ENCODE results near the gene GPA33. TPM values are rescaled to one million over a fixed set of nuclear protein-coding genes. Genes with fewer than 3 reads are reported as not detected.

The GPA33 gene
- polyA plus RNA-seq, 1 donor from 2014 or later = 0.14 TPM

DNA sequence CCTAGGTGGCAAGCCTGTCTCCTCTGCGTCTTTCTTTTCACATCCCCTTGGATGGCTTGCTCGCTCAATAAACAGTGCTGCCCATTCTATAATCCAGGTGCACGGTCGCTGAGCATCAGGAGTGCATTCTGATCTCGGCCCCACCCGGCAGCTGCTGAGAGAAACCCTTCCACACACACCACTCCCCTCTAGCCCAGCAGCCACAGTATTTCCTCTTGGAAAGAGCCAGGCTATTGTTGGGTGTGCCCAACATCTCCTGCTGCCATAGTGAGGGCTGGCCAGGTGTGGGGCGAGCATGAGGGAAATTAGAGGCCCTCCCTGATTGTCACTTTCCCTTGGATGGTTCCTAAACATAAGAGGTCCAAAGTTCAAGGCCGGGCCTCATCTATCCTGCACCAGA, 24.7 kb downstream of the GPA33 start:
- H3K36me3 ChIP-seq (ENCODE audit: insufficient read depth, low read length) = no peaks in the 10 kb centered on the region

DNA sequence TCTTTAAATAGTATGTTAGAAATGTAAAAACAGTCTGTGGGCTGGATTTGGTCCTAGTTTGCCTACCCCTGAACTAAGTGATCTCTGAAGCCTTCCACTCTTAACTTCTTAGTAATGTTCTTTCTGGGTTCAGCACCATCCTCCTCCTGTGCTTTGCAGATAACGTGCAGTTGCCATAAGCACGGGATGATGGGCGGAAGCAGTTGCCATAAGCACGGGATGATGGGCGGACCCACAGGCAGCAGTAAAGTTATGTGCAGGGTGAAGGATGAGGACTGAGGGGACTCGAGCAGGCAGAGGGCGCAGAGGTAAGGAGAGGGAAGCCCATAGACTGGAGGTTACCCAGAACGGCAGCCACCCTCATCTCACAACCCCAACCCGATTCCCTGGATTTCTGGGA, 25.6 kb downstream of the GPA33 start:
- TF ChIP-seq EZH2 (IDR thresholded peaks at IDR 0.05; ENCODE audit: borderline replicate concordance, insufficient read depth, low read length, poor library complexity, severe bottlenecking) (no peak), MXI1 (conservative IDR thresholded peaks at IDR 0.05; ENCODE audit: poor library complexity, severe bottlenecking) (no peak), RAD21 (conservative IDR thresholded peaks at IDR 0.05) (no peak), POLR2AphosphoS5 (IDR thresholded peaks at IDR 0.05) (no peak), EP300 (conservative IDR thresholded peaks at IDR 0.05; ENCODE audit: poor library complexity, severe bottlenecking) (no peak), SMC3 (conservative IDR thresholded peaks at IDR 0.05; ENCODE audit: poor library complexity) (no peak)
- TF ChIP-seq, protein P1, sequence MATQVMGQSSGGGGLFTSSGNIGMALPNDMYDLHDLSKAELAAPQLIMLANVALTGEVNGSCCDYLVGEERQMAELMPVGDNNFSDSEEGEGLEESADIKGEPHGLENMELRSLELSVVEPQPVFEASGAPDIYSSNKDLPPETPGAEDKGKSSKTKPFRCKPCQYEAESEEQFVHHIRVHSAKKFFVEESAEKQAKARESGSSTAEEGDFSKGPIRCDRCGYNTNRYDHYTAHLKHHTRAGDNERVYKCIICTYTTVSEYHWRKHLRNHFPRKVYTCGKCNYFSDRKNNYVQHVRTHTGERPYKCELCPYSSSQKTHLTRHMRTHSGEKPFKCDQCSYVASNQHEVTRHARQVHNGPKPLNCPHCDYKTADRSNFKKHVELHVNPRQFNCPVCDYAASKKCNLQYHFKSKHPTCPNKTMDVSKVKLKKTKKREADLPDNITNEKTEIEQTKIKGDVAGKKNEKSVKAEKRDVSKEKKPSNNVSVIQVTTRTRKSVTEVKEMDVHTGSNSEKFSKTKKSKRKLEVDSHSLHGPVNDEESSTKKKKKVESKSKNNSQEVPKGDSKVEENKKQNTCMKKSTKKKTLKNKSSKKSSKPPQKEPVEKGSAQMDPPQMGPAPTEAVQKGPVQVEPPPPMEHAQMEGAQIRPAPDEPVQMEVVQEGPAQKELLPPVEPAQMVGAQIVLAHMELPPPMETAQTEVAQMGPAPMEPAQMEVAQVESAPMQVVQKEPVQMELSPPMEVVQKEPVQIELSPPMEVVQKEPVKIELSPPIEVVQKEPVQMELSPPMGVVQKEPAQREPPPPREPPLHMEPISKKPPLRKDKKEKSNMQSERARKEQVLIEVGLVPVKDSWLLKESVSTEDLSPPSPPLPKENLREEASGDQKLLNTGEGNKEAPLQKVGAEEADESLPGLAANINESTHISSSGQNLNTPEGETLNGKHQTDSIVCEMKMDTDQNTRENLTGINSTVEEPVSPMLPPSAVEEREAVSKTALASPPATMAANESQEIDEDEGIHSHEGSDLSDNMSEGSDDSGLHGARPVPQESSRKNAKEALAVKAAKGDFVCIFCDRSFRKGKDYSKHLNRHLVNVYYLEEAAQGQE (IDR thresholded peaks at IDR 0.05; ENCODE audit: borderline replicate concordance) = no peak
- TF ChIP-seq, protein P2, sequence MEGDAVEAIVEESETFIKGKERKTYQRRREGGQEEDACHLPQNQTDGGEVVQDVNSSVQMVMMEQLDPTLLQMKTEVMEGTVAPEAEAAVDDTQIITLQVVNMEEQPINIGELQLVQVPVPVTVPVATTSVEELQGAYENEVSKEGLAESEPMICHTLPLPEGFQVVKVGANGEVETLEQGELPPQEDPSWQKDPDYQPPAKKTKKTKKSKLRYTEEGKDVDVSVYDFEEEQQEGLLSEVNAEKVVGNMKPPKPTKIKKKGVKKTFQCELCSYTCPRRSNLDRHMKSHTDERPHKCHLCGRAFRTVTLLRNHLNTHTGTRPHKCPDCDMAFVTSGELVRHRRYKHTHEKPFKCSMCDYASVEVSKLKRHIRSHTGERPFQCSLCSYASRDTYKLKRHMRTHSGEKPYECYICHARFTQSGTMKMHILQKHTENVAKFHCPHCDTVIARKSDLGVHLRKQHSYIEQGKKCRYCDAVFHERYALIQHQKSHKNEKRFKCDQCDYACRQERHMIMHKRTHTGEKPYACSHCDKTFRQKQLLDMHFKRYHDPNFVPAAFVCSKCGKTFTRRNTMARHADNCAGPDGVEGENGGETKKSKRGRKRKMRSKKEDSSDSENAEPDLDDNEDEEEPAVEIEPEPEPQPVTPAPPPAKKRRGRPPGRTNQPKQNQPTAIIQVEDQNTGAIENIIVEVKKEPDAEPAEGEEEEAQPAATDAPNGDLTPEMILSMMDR (IDR thresholded peaks at IDR 0.05; ENCODE audit: poor library complexity, severe bottlenecking) = no peak
- Histone ChIP-seq H4K20me1 (ENCODE audit: insufficient read depth) (no peaks in the 10 kb centered on the region), H3K79me2 (replicated peaks; ENCODE audit: insufficient read depth, low read length) (no peaks in the 10 kb centered on the region), H3K4me3 (ENCODE audit: low read length) (no peak overlapping the region), H2AFZ (ENCODE audit: low read depth, low read length) (no peak overlapping the region), H3K27ac (ENCODE audit: low read length) (no peak overlapping the region), H3K4me2 (ENCODE audit: low read length) (no peak overlapping the region), H3K9ac (ENCODE audit: low read length) (no peak overlapping the region), H3K36me3 (ENCODE audit: insufficient read depth, low read length) (no peaks in the 10 kb centered on the region), H3K9me2 (ENCODE audit: insufficient read depth, low read length) (no peaks in the 10 kb centered on the region), H3F3A (ENCODE audit: insufficient read depth, low read length, poor library complexity, severe bottlenecking) (no peaks in the 10 kb centered on the region), H3K9me3 (ENCODE audit: low read length) (no peaks in the 10 kb centered on the region), H3K27me3 (ENCODE audit: insufficient read depth, low read depth, low read length) (no peaks in the 10 kb centered on the region)

More for the DNA sequence above, 24.7 kb downstream of the GPA33 start:
- Histone ChIP-seq H3K9ac (ENCODE audit: low read length) (no peak overlapping the region), H2AFZ (ENCODE audit: low read depth, low read length) (no peak overlapping the region), H3K9me2 (ENCODE audit: insufficient read depth, low read length) (no peaks in the 10 kb centered on the region), H3K4me3 (ENCODE audit: low read length) (no peak overlapping the region), H3K27me3 (ENCODE audit: insufficient read depth, low read depth, low read length) (no peaks in the 10 kb centered on the region), H3K4me2 (ENCODE audit: low read length) (no peak overlapping the region), H3K79me2 (replicated peaks; ENCODE audit: insufficient read depth, low read length) (no peaks in the 10 kb centered on the region), H4K20me1 (ENCODE audit: insufficient read depth) (no peaks in the 10 kb centered on the region), H3K27ac (ENCODE audit: low read length) (no peak overlapping the region), H3F3A (ENCODE audit: insufficient read depth, low read length, poor library complexity, severe bottlenecking) (no peaks in the 10 kb centered on the region), H3K9me3 (ENCODE audit: low read length) (no peaks in the 10 kb centered on the region)
- TF ChIP-seq POLR2AphosphoS5 (IDR thresholded peaks at IDR 0.05) (no peak), EP300 (conservative IDR thresholded peaks at IDR 0.05; ENCODE audit: poor library complexity, severe bottlenecking) (no peak), RAD21 (conservative IDR thresholded peaks at IDR 0.05) (no peak), TAF1 (IDR thresholded peaks at IDR 0.05; ENCODE audit: low read depth) (no peak), MXI1 (conservative IDR thresholded peaks at IDR 0.05; ENCODE audit: poor library complexity, severe bottlenecking) (no peak), EZH2 (IDR thresholded peaks at IDR 0.05; ENCODE audit: borderline replicate concordance, insufficient read depth, low read length, poor library complexity, severe bottlenecking) (no peak), SMC3 (conservative IDR thresholded peaks at IDR 0.05; ENCODE audit: poor library complexity) (no peak)
- TF ChIP-seq, protein P2 (IDR thresholded peaks at IDR 0.05; ENCODE audit: poor library complexity, severe bottlenecking) = no peak
- TF ChIP-seq, protein P1 (IDR thresholded peaks at IDR 0.05; ENCODE audit: borderline replicate concordance) = no peak

All from neural cell (in vitro differentiated cells).